Measurements from ENCODE around the gene NES. TPM values are rescaled to one million over a fixed set of nuclear protein-coding genes. Genes with fewer than 3 reads are reported as not detected.
A peak's percentile ranks its signal among the peaks of the same experiment; 100 is the strongest.

NES gene
- total RNA-seq, 1 experiment from 2014 or later = 8.4 TPM

GRCh38 chr1:156725683-156726280 lies 48.6 kb upstream of the NES start:
- H3K27me3 ChIP-seq (ENCODE audit: insufficient read depth, low read length) = no peaks in the 10 kb centered on the region
- H4K20me1 ChIP-seq (ENCODE audit: insufficient read depth) = peaks cover 22% of the 10 kb centered on the region; the same call in 1 of the 2 replicates
- CTCF ChIA-PET = interaction anchor here (0.6 to 10.8 kb wide), 41 partner anchors 9 to 225 kb away, joined by 3 to 508 read pairs (median 8); partner anchors contain the start of genes CRABP2, HAPLN2, INSRR and MRPL24
- H3K27ac ChIP-seq (ENCODE audit: low read depth, low read length) = peak overlapping the region; percentile 81
- BruUV-seq (replicated peaks) = no TSS peak
- RAD21 ChIA-PET (ENCODE audit: low non-redundant PET in 1 of 2, low total read pairs in 2 of 2, uncharacterized antibody in 2 of 2, unreplicated experiment in 2 of 2) = interaction anchor here (0.6 to 3.1 kb wide), 14 partner anchors 15 to 203 kb away, joined by 3 to 67 read pairs (median 5); partner anchors contain the start of genes CRABP2 (in 2 of the 2), NTRK1 (in 2 of the 2) and MRPL24 (in 1 of the 2)
- POLR2A ChIA-PET = interaction anchor here (0.6 to 4.9 kb wide), 14 partner anchors 13 to 134 kb away, joined by 3 to 69 read pairs (median 4); partner anchors contain the start of genes CRABP2, MRPL24 and PRCC
- H3K4me3 ChIP-seq (replicated peaks in 1 of 2; ENCODE audit: low read depth in 1 of 2, low read length in 2 of 2) = peak overlapping the region; percentile 92 to 93
- H3K9me2 ChIP-seq (ENCODE audit: insufficient read depth) = no peaks in the 10 kb centered on the region
- peaks cover 24 to 34% of the 10 kb centered on the region in 2 experiments for H3K4me1 ChIP-seq (ENCODE audit: control insufficient read depth in 1 of 2, insufficient read depth in 2 of 2, low read length in 2 of 2)
- peak overlapping the region; percentile 93 for H3K9ac ChIP-seq (ENCODE audit: low read length)
- TF ChIP-seq POLR2AphosphoS5 (IDR thresholded peaks at IDR 0.05; ENCODE audit: low read depth, low read length) (peak; percentile 53; the same call in 1 of the 2 replicates), EZH2 (IDR thresholded peaks at IDR 0.05) (no peak), ZFX (IDR thresholded peaks at IDR 0.05) (no peak), CTCF (IDR thresholded peaks at IDR 0.05 in 2 of 3, conservative IDR thresholded peaks at IDR 0.05 in 1 of 3; ENCODE audit: borderline replicate concordance in 1 of 3, insufficient read depth in 1 of 3, low read depth in 2 of 3, low read length in 2 of 3) (peak in 2 of 3 experiments; percentile 89 to 93; a peak in 4 of 6 replicates), CEBPB (IDR thresholded peaks at IDR 0.05; ENCODE audit: low read depth) (no peak), TCF7L2 (IDR thresholded peaks at IDR 0.05; ENCODE audit: borderline replicate concordance, extremely low read depth, insufficient read depth, insufficient read length) (no peak), MAX (IDR thresholded peaks at IDR 0.05) (no peak), YY1 (IDR thresholded peaks at IDR 0.05; ENCODE audit: extremely low read depth, insufficient replicate concordance, low read depth, low read length) (peak; percentile 64), ZBTB33 (IDR thresholded peaks at IDR 0.05; ENCODE audit: extremely low read depth, insufficient replicate concordance, low read length) (no peak)
- ATAC-seq = peak; percentile 59
- H3K9me3 ChIP-seq (ENCODE audit: control insufficient read depth in 1 of 2, insufficient read depth in 1 of 2, low read depth in 1 of 2, low read length in 2 of 2) = no peaks in the 10 kb centered on the region
- peak; percentile 83 for DNase-seq (ENCODE audit: low read depth, low spot score)
- no peak overlapping the region for H2AFZ ChIP-seq (ENCODE audit: low read depth, low read length, poor library complexity, severe bottlenecking)
- H3K4me2 ChIP-seq (ENCODE audit: low read length) = peak overlapping the region; percentile 95
- H3K36me3 ChIP-seq (ENCODE audit: control insufficient read depth in 1 of 2, insufficient read depth in 2 of 2, low read length in 2 of 2) = peaks cover 29 to 42% of the 10 kb centered on the region in 2 experiments
- intact Hi-C loops (cut with micrococcal nuclease) = loop anchor here (1.0 kb wide), 6 partner anchors 36 to 203 kb away; partner anchors contain the start of gene NTRK1
- peaks cover 83% of the 10 kb centered on the region for H3K79me2 ChIP-seq (ENCODE audit: insufficient read depth, low read length)
